ENCODE results near the gene ARHGEF2. TPM values are rescaled to one million over a fixed set of nuclear protein-coding genes. Genes with fewer than 3 reads are reported as not detected.

The ARHGEF2 gene
- total RNA-seq (2014; rRNA removed; shearing (Covaris generic)): 152 and 167 TPM in 2 replicates

DNA sequence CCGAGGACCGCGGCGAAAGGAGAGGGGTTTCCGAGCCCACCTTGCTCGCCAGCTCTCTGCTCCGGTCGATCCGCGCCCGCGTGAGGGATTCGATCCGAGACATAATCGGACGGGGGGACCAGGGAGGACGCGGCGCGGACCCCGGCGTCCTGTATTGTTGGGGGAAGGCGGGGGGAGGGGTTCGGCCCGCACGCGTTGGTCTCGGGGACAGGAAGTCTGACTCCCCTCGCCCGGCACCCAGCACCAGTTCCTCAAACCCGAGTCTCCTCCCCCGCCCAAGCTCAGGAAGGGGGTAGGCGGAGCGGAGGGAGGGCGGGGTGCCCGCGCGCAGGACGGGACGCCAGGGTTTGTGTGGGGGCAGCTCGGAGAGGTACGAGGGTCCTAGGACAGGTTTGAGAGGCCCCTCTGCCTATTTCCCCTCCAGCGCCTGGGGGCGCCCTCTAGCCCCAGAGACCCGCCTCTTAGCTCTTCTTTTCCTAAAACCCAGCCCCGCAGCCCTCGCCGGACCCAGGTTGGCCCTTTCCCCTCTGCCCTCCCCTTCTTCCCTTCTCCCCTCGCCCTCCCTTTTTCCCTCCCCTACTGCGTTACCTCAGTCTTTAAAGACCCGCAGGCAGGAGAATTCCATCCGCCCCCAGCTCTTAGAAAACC, at the start of gene ARHGEF2:
TSS of gene ARHGEF2 (minus strand) at position 223 of the 648 bp plus-strand sequence. CDS start at position 103, 120 bp downstream.
- peak within 1 kb of the TSS; percentile 96 for H3K27ac ChIP-seq
- DNase-seq: peak; percentile 90 to 92
- H3K36me3 ChIP-seq: peaks cover 13% of the 10 kb centered on the region; the same call in 1 of the 2 replicates
- no peaks in the 10 kb centered on the region for H3K27me3 ChIP-seq
- H3K9me3 ChIP-seq (replicated peaks): no peaks in the 10 kb centered on the region
- peak within 1 kb of the TSS; percentile 97 for H3K4me3 ChIP-seq
- H3K4me1 ChIP-seq: peaks cover 37% of the 10 kb centered on the region; the same call in 1 of the 2 replicates

DNA sequence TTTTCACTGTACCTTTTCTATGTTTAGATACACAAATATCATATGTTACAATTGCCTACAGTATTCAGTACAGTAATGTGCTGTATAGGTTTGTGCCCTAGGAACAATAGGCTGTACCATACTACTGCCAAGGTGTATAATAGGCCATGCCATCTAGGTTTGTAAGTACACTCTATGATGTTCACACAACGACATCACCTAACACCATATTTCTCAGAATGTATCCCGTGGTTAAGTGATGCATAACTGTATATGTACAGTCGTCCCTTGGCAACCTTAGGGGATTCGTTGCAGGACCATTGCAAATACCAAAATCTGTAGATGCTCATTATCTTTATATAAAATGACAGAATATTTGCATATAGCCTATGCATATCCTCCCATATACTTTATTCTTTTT, 48.2 kb upstream of the ARHGEF2 start:
- no peaks in the 10 kb centered on the region for H3K27me3 ChIP-seq

DNA sequence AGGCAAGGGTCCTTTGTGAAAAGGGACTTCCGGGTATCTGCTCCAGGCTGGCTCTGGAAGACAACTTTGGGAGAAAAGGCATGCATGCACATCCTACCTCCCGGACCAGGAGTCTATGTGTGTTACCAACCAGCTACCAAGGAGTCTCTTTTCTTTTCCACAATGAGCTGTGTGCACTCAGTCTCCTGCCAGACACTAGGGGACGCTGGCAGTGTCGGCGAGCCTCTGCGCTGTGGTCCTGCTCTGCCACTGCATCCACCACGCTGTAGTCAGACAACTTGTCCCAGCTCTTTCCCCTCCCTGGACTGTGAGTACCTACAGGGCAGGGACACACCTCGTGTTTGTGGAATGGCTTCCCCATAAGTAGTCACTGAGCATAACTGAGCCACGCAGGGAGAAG, 47.5 kb upstream of the ARHGEF2 start:
- Histone ChIP-seq H3K4me3 (no peak overlapping the region), H3K36me3 (no peaks in the 10 kb centered on the region), H3K4me1 (no peaks in the 10 kb centered on the region), H3K27ac (no peak overlapping the region), H3K9me3 (replicated peaks) (no peaks in the 10 kb centered on the region), H3K27me3 (no peaks in the 10 kb centered on the region)
- DNase-seq: peak in 1 of 2 experiments; percentile 33

More for the DNA sequence above, 48.2 kb upstream of the ARHGEF2 start:
- Histone ChIP-seq H3K36me3 (no peaks in the 10 kb centered on the region), H3K4me3 (no peak overlapping the region), H3K9me3 (replicated peaks) (no peaks in the 10 kb centered on the region), H3K4me1 (no peaks in the 10 kb centered on the region), H3K27ac (no peak overlapping the region)
- DNase-seq: no peak

DNA sequence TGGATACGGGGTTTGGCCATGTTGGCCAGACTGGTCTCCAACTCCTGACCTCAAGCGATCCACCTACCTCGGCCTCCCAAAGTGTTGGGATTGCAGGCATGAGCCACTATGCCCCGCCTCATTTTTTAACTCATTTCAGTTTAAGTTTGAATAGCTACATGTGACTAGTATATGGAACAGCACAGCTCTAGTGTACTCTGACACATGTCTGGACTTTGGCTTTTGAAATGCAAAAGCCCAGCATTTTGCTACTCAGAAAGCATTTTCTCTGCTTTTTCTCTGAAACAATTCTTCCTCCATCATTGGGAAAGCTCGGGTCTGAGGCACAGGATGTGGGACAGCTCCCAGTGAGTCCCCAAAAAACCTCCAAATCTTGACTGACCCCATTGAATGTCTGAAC, 46.5 kb upstream of the ARHGEF2 start:
- Histone ChIP-seq H3K27me3 (no peaks in the 10 kb centered on the region), H3K36me3 (no peaks in the 10 kb centered on the region), H3K4me1 (no peaks in the 10 kb centered on the region), H3K27ac (no peak overlapping the region), H3K4me3 (no peak overlapping the region), H3K9me3 (replicated peaks) (no peaks in the 10 kb centered on the region)
- DNase-seq: no peak

DNA sequence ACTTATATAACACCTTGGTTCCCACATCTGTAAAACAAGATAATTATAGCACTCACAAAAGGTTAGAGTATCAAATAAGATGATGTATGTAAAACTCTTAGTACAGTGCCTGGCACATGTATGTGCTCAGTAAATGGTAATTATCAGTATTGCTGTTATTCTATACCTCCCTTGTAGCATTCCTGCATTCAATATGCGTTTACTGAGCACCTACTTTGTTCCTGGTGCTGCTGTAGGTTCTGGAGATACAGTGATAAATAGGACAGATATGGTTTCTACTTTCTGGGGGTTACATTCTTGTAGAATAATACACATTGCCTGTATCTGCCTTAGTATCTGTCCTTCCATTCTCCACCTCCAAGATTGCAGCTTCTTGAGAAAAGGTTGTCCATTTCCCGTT, 43.6 kb upstream of the ARHGEF2 start:
- H3K27me3 ChIP-seq: no peaks in the 10 kb centered on the region
- no peaks in the 10 kb centered on the region for H3K4me1 ChIP-seq
- H3K36me3 ChIP-seq: peaks cover 18% of the 10 kb centered on the region
- no peak overlapping the region for H3K4me3 ChIP-seq
- DNase-seq: no peak
- H3K27ac ChIP-seq: no peak overlapping the region
- no peaks in the 10 kb centered on the region for H3K9me3 ChIP-seq (replicated peaks)

DNA sequence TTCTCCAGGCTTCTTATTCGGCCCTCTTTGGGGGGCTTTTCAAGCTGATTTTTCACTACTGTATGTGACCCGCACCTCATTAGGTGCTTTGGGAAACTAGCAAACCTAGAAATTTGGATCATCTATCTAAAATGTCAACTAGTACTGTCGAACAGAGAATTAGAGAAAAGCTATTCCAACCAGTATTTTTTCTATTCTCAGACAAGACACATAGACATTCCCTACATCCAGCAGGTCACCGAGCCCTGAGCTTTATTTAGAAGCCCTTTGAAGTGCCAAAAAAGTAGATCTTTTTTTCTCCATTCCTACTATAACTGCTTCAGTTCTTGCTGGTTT, 42.7 kb upstream of the ARHGEF2 start:
- H3K9me3 ChIP-seq (replicated peaks): no peaks in the 10 kb centered on the region
- no peaks in the 10 kb centered on the region for H3K4me1 ChIP-seq
- no peak overlapping the region for H3K27ac ChIP-seq
- H3K36me3 ChIP-seq: peaks cover 27% of the 10 kb centered on the region
- no peak for DNase-seq
- H3K27me3 ChIP-seq: no peaks in the 10 kb centered on the region
- peak overlapping the region; percentile 63 for H3K4me3 ChIP-seq

DNA sequence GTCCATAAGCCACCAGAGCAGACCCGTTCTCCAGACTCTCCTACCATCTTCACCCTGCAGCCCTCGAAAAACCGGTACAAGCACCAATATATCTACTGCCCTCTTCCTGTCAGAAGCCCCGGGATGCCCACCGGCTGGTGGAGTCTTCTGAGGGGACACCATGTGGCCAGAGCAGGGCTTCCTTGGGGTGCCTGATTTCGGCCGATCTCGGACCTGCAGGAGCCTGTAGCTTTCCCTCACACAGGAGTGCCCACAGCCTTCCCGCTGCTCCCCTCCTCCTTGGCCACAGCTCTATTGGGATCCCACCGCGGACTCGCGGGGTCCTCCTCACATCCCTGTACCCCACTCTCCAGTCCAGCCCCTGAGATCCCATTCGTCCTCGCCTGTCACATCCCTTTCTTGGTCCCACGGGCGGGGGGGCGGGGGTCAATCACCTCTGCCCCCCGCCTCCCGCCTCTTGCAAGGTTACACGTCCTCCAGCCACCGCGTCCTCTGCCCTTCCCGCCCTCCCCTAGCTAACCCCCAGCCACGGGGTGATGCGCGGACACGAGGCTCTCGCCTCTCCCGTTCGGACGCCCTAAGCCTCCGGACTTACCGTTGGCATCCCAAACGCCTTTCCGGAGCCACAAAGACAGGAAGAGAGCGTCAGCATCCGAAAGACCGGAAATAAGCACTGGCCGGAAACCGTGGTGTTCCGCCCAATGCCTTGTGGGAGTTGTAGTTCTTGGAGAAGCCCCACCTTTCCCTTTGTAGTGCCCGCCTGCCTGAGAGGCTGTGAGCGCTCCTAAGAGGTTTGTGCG, 42.1 kb upstream of the ARHGEF2 start, which contains the start of gene SSR2:
TSS of gene SSR2 (minus strand) at position 659 of the 800 bp plus-strand sequence. CDS start 784 bp downstream, outside the sequence.
- peak within 1 kb of the TSS; percentile 63 for H3K4me3 ChIP-seq
- DNase-seq: peak; percentile 87 to 93
- no peaks in the 10 kb centered on the region for H3K4me1 ChIP-seq
- no peak within 1 kb of the TSS for H3K27ac ChIP-seq
- H3K9me3 ChIP-seq (replicated peaks): no peaks in the 10 kb centered on the region
- peaks cover 29% of the 10 kb centered on the region for H3K36me3 ChIP-seq
- no peaks in the 10 kb centered on the region for H3K27me3 ChIP-seq

GRCh38 chr1:156019946-156020292, 41.6 kb upstream of the ARHGEF2 start:
- Histone ChIP-seq H3K36me3 (peaks cover 31% of the 10 kb centered on the region), H3K9me3 (replicated peaks) (no peaks in the 10 kb centered on the region), H3K4me1 (no peaks in the 10 kb centered on the region), H3K27ac (no peak overlapping the region), H3K27me3 (no peaks in the 10 kb centered on the region), H3K4me3 (peak overlapping the region; percentile 63)
- no peak for DNase-seq

DNA sequence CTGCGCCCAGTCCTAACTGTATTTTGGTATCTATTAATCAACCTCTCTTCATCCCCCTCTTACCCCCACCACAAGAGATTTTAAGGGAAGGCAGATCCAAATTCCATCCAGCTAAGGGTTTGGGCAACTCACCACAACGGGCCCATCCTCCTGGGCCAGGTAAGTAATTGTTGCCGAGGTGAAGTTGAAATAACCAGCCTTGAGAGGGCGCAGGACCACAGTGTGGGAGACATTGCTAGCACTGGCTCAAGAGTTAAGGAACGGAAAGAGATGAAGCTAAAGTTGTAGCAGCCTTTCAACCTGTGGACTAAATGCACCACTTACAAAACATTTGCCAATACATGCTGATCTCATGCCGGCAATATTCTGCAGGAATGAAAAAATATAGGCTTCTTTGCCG, 36.5 kb upstream of the ARHGEF2 start:
- Histone ChIP-seq H3K4me1 (no peaks in the 10 kb centered on the region), H3K36me3 (peaks cover 58% of the 10 kb centered on the region), H3K27ac (no peak overlapping the region), H3K27me3 (no peaks in the 10 kb centered on the region), H3K9me3 (replicated peaks) (no peaks in the 10 kb centered on the region), H3K4me3 (no peak overlapping the region)
- DNase-seq: no peak

GRCh38 chr1:156012051-156012817, 33.9 kb upstream of the ARHGEF2 start:
- no peak for DNase-seq
- Histone ChIP-seq H3K27ac (no peak overlapping the region), H3K4me3 (no peak overlapping the region), H3K27me3 (no peaks in the 10 kb centered on the region), H3K9me3 (replicated peaks) (no peaks in the 10 kb centered on the region), H3K4me1 (peaks cover under 1% of the 10 kb centered on the region), H3K36me3 (peaks cover 51% of the 10 kb centered on the region)

DNA sequence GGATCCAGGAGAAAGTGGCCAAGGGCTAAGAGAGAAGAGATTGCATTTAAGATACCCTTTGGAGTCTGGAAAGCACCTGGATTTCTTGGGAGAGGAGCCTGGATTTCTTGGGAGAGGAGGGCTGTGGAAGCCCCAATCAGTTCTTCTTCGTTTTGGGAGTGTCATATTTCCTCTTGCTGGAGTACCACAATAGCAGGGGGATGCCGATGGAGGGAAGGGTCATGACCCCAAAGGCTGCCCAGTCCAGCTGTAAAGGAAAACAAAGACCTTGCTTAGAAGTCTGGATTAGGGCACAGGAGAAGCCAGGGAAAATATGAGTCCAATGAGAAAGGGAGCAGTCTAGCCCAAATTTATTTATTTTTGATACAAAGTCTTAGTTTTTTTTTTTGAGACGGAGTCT, 31.1 kb upstream of the ARHGEF2 start:
- Histone ChIP-seq H3K27ac (no peak overlapping the region), H3K36me3 (peaks cover 32% of the 10 kb centered on the region)
- DNase-seq: no peak

DNA sequence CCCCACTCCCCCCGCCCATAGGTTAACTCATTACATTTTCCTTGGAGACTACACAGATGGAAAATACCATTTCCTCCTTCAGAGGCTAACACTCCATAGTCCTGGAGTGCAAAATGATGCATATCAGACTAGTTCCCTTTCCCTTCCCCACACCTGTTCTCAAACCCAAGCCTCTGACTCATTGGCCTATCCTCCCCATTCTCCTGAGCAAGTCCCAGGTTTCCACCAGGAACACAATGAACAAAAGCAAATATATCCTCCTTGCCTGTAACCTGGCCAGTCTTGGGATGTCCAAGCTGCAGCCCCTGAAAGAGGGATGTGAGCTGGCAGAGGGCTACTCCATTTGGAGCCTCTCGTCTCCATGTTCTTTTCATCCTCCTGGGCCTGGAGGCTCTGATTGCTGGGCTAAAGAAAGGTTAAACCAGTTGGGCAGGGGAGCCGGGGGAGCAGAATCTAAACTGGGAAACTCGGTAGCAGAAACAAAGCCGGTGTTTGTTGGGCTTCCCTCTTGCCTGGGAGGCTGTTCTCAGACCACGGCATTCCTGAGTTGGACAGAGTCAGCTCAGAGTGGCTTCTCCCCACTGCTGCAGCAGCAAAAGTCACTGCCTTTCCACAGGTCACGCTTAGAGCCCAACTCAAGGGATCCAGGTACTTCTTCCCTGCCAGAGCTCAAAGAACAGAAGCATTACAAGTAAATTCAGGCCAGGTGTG, 28.5 kb upstream of the ARHGEF2 start:
- H3K36me3 ChIP-seq: peaks cover 22% of the 10 kb centered on the region
- H3K4me1 ChIP-seq: peaks cover 29% of the 10 kb centered on the region
- peak overlapping the region; percentile 57 for H3K27ac ChIP-seq
- H3K9me3 ChIP-seq (replicated peaks): no peaks in the 10 kb centered on the region
- H3K27me3 ChIP-seq: no peaks in the 10 kb centered on the region
- peak; percentile 37 to 60 for DNase-seq
- no peak overlapping the region for H3K4me3 ChIP-seq

More for the DNA sequence above, 31.1 kb upstream of the ARHGEF2 start:
- no peak overlapping the region for H3K4me3 ChIP-seq
- no peaks in the 10 kb centered on the region for H3K9me3 ChIP-seq (replicated peaks)
- H3K27me3 ChIP-seq: no peaks in the 10 kb centered on the region
- peaks cover 7% of the 10 kb centered on the region for H3K4me1 ChIP-seq

- no peak overlapping the region for H3K4me3 ChIP-seq
- H3K27me3 ChIP-seq: no peaks in the 10 kb centered on the region
- no peaks in the 10 kb centered on the region for H3K9me3 ChIP-seq (replicated peaks)
- no peak overlapping the region for H3K27ac ChIP-seq
- DNase-seq: no peak
- H3K36me3 ChIP-seq: peaks cover 8% of the 10 kb centered on the region
- H3K4me1 ChIP-seq: peaks cover 31% of the 10 kb centered on the region
These were observed 26.7 kb upstream of the ARHGEF2 start for GRCh38 chr1:156004843-156005584.

GRCh38 chr1:156003923-156004188, 25.5 kb upstream of the ARHGEF2 start:
- Histone ChIP-seq H3K4me3 (no peak overlapping the region), H3K27ac (no peak overlapping the region), H3K36me3 (peaks cover 3% of the 10 kb centered on the region), H3K4me1 (peaks cover 31% of the 10 kb centered on the region), H3K27me3 (no peaks in the 10 kb centered on the region), H3K9me3 (replicated peaks) (no peaks in the 10 kb centered on the region)
- peak in 1 of 2 experiments; percentile 18 for DNase-seq

Measured in SJCRH30 (cell line).